GM12865 (cell line): ENCODE measurements around the gene EOMES.

ENCODE experiments used
- DNase-seq: peaks from one replicate; pipeline ENCODE4 v3.0.0; 2010; ENCODE audit warnings: low read depth
- H3K4me3 ChIP-seq: 2 replicates; pipeline ENCODE4 v1.5.1; 2011; ENCODE audit warnings: mild to moderate bottlenecking, low read depth, low read length, control low read depth
- TF ChIP-seq, protein P1 (sequence below): IDR thresholded peaks from 2 replicates; pipeline ENCODE4 v1.5.1; 2011; ENCODE audit warnings: low read length, control low read depth, low read depth, inconsistent platforms; ENCODE audit not compliant: insufficient read depth; ENCODE audit errors: missing control alignments

The EOMES gene

DNA sequence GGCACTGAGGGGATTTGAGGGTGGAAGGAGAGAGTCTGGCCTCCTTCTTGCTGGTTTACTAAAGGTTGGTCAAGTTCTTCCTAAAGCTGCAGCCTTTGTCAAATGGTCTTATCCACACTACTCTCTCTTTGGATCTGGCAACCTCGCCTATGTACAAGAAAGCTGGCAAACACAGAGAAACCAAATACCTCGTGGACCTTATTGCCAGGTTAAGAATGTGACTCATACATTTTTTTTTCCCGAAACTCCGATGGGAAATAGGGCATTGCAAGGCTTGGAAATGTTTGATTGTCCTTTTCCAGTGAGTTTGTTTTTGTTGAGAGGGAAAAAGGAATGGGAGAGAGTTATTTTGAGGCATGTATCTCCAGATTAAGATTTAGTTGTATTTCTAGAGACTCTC lies 13.9 kb downstream of the EOMES start:
- DNase-seq, result no peak
- TF ChIP-seq, protein P1, sequence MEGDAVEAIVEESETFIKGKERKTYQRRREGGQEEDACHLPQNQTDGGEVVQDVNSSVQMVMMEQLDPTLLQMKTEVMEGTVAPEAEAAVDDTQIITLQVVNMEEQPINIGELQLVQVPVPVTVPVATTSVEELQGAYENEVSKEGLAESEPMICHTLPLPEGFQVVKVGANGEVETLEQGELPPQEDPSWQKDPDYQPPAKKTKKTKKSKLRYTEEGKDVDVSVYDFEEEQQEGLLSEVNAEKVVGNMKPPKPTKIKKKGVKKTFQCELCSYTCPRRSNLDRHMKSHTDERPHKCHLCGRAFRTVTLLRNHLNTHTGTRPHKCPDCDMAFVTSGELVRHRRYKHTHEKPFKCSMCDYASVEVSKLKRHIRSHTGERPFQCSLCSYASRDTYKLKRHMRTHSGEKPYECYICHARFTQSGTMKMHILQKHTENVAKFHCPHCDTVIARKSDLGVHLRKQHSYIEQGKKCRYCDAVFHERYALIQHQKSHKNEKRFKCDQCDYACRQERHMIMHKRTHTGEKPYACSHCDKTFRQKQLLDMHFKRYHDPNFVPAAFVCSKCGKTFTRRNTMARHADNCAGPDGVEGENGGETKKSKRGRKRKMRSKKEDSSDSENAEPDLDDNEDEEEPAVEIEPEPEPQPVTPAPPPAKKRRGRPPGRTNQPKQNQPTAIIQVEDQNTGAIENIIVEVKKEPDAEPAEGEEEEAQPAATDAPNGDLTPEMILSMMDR, result no peak
- no peak overlapping the region for H3K4me3 ChIP-seq

DNA sequence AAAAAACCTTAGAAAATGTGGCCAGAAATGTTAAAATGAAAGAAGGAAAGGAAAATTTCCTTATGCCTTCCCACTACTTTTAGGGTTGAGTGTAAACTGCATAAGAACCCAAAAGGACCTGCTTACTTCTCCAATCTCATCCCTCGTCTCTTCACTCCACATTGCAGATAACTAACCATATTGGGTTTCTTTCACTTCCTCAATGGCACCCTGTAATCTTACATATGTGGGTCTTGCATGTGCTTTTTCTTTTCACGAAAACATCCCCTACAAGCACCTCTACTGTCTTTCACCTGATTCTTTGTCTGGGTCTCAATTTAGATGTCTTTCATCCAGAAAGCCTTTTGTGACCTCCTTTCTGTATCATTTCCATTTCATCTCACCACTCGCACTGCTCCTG lies 23.1 kb downstream of the EOMES start:
- no peak for DNase-seq
- no peak overlapping the region for H3K4me3 ChIP-seq
- TF ChIP-seq, protein P1, result no peak

DNA sequence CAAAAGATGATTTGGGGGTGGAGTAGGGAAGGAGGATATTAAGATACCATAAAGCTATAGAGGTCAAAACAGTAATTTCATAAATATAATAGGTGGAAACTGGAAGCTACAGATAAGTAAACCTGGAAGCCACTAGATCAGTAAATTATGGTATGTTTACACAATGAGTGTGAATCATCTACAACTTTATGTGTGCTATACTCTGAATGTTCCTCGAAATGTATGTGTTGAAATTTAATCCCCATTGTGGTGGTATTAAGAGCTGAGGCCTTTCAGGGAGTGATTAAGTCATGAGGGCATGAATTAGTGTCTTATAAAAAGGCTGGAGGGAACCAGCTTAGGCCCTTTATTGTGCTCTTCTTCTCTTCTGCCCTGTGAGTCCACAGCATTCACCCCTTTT lies 25.2 kb downstream of the EOMES start:
- H3K4me3 ChIP-seq, result no peak overlapping the region
- DNase-seq, result no peak
- TF ChIP-seq, protein P1, result no peak

DNA sequence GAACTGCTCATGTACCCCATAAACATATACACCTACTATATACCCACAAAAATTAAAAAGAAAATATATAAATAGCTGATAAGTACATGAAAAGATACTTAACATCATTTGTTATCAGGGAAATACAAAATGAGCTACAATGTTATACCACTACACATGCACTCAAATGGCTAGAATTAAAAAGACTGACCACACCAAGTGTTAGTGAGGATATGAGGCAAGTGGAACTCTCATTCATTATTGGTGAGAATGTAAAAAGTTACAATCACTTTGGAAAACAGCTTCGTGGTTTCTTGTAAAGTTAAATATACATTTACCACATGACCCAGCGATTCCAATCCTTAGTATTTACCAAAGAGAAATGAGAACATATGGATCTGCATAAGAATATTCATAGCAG lies 26.5 kb downstream of the EOMES start:
- no peak overlapping the region for H3K4me3 ChIP-seq
- TF ChIP-seq, protein P1, result no peak
- no peak for DNase-seq

DNA sequence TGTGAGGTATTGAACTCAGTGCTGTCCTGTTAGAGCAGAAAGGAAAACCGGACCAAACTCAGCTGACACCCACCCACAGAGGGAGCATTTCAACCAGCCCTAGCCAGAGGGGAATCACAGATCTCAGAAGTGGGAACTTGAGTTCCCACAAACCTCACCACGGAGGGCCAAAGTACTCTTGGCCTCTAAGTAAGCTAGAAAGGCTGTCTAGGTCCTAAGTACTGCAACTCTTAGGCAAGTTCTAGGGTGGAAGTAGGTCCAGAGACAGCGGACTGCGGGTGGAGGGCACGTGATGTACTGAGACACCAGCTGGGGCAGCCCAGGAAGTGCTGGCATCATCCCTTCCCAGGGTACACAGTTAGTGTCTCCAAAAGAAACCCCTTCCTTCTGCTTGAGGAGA lies 34.1 kb downstream of the EOMES start:
- DNase-seq, result no peak
- TF ChIP-seq, protein P1, result no peak
- no peak overlapping the region for H3K4me3 ChIP-seq

DNA sequence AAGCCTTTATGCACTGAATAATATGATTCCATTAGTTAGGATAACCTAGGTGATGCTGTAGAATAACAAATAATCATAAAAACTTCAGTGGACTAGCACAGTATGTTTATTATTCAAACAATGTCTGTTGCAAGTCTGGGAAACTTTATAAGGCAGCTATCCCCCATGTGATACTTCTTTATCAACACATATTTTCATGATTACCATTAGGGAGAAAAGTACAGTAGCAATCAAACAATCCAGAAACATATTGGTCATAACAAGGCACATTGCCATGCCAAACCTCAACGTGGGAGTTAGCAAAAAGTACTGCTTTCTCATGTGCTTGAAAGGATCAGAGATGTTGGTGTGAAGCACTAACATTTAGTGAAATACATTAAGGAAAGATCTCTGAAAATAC lies 35.5 kb downstream of the EOMES start:
- no peak overlapping the region for H3K4me3 ChIP-seq
- DNase-seq, result no peak
- TF ChIP-seq, protein P1, result no peak

DNA sequence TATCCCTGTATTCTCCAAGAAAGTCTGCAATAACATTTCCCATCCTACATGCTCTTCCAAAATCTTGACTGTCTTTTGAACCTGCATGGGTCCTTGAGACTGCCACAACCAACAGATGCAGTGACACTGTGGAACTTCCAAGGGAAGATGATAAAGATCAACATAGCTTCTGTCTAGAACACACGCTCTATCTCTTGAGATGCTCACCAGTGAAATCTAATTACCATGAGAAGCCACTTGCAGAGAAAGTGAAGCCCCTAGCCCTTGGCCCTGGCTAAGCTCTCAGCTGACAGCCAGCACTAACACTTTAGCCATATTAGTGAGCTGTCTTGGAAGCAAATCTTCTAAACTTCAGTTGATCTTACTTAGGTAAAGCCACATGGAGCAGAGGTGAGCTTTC lies 36.6 kb downstream of the EOMES start:
- DNase-seq, result no peak
- H3K4me3 ChIP-seq, result no peak overlapping the region
- TF ChIP-seq, protein P1, result no peak
